SJCRH30 (cell line): Measurements from ENCODE around the gene CNTN5. TPM values are rescaled to one million over a fixed set of nuclear protein-coding genes. Genes with fewer than 3 reads are reported as not detected.
"Not testable (repeated sequence)": the region's sequence is repeated elsewhere in the genome, so short reads cannot be mapped to it uniquely, and the experiment has no call there.

Source experiments
- DNase-seq, 2 experiments: peaks; one replicate each; pipeline ENCODE4 v3.0.0-alpha.2; 2015 to 2020
- H3K27ac ChIP-seq: fragments of 250-450 bp; sonication (Bioruptor Pico); 2 replicates; pipeline ENCODE4 v1.5.1; 2020; ENCODE audit warnings: mild to moderate bottlenecking, moderate library complexity
- H3K27me3 ChIP-seq: fragments of 250-450 bp; sonication (Bioruptor Pico); 2 replicates; pipeline ENCODE4 v1.5.1; 2020; ENCODE audit warnings: mild to moderate bottlenecking, moderate library complexity
- H3K36me3 ChIP-seq: fragments of 250-450 bp; sonication (Bioruptor Pico); 2 replicates; pipeline ENCODE4 v1.5.1; 2020; ENCODE audit warnings: mild to moderate bottlenecking, moderate library complexity
- H3K4me1 ChIP-seq: fragments of 250-450 bp; sonication (Bioruptor Pico); 2 replicates; pipeline ENCODE4 v1.5.1; 2020; ENCODE audit warnings: mild to moderate bottlenecking, moderate library complexity
- H3K4me3 ChIP-seq: fragments of 250-450 bp; sonication (Bioruptor Pico); 2 replicates; pipeline ENCODE4 v1.5.1; 2020; ENCODE audit warnings: mild to moderate bottlenecking, moderate library complexity
- H3K9me3 ChIP-seq: fragments of 250-450 bp; sonication (Bioruptor Pico); replicated peaks from 2 replicates; pipeline ENCODE4 v1.5.1; 2020; ENCODE audit warnings: mild to moderate bottlenecking, moderate library complexity
- total RNA-seq: library from RNA; depleted of rRNA; stranded (reverse); fragments of >200 nt; shearing (Covaris generic); gene quantifications from 2 replicates; pipeline ENCODE4 v1.2.3, GENCODE V29; 2014

The CNTN5 gene
- total RNA-seq, 1 experiment from 2014 or later: 0.34 TPM

DNA sequence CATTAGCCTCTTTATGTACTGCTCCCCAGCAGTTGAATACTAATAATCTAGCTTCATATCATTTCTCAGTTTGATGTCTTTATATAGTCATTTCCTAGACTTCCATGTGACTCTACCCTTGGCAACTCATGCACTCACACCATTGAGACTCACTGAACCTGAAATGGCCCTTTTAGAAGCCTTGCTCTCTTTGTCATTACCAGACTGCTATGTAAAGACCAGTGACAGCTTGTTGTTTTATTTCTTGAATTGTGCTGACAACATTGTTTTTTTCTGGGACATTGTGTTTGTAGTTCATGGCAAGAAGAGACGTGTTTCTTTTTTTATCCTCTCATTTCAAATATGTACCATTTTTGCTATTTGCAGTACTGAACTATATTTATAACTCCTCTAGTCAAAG, 256.5 kb downstream of the CNTN5 start:
- DNase-seq: no peak
- H3K9me3 ChIP-seq: no peaks in the 10 kb centered on the region
- H3K27ac ChIP-seq: no peak overlapping the region
- no peaks in the 10 kb centered on the region for H3K4me1 ChIP-seq
- H3K27me3 ChIP-seq: no peaks in the 10 kb centered on the region
- H3K4me3 ChIP-seq: no peak overlapping the region
- H3K36me3 ChIP-seq: no peaks in the 10 kb centered on the region

DNA sequence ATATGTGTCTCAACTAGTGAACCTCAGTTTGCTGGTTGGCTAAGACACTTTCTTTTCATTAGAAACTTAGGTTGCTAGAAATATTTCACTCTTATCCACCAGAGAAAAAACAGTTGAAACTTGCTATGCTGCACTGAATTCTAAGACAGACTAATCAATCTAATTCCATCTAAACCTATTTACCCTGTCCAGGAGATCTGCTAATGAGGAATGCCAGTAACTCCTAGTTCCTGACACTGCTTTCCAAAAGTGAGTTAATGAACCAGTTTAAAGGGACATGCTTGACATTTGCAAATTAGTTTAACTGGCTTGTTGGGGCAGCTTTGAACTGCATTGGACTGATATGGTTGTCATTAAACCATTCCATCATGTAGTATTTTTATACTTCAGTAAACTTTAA, 258.5 kb downstream of the CNTN5 start:
- no peaks in the 10 kb centered on the region for H3K9me3 ChIP-seq
- no peaks in the 10 kb centered on the region for H3K36me3 ChIP-seq
- H3K4me3 ChIP-seq: no peak overlapping the region
- no peaks in the 10 kb centered on the region for H3K4me1 ChIP-seq
- no peak overlapping the region for H3K27ac ChIP-seq
- DNase-seq: no peak
- no peaks in the 10 kb centered on the region for H3K27me3 ChIP-seq

GRCh38 chr11:99281331-99281730, 260.6 kb downstream of the CNTN5 start:
- no peak overlapping the region for H3K27ac ChIP-seq
- H3K4me1 ChIP-seq: no peaks in the 10 kb centered on the region
- no peak for DNase-seq
- no peaks in the 10 kb centered on the region for H3K27me3 ChIP-seq
- no peak overlapping the region for H3K4me3 ChIP-seq
- H3K9me3 ChIP-seq: no peaks in the 10 kb centered on the region
- H3K36me3 ChIP-seq: no peaks in the 10 kb centered on the region

- H3K9me3 ChIP-seq, H3K27me3 ChIP-seq, H3K4me1 ChIP-seq, H3K27ac ChIP-seq, H3K36me3 ChIP-seq, H3K4me3 ChIP-seq: not testable (repeated sequence)
- DNase-seq: peak; percentile 14 to 36
These were observed 277.2 kb downstream of the CNTN5 start for GRCh38 chr11:99297925-99298324.

DNA sequence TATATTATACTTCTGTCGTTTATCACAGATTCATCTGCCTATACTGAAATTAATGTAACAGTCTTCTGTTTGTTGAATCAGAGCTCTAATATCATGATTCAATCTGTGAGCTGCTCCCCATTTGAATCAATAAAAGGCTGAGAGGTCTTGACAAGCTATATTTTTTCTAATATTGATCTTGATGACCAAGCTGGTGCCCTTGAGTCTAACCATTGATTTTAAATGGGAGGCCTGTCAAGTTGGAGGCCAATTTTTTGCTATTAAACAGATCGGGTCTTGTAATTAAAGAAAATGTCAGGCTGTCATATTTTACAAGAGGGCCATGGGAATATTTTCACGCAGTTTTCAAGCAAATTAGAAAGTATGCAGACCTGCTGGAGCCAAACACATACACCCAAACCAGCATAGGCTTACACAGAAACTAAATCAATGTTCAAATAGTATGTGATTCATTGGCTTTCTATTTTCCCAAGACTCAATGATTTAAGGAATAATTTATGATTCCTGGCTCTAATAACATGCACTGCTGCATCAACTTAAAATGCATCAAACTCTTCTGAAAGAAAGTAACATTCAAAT, 286.9 kb downstream of the CNTN5 start:
- no peak for DNase-seq
- H3K27me3 ChIP-seq: no peaks in the 10 kb centered on the region
- no peak overlapping the region for H3K4me3 ChIP-seq
- H3K4me1 ChIP-seq: no peaks in the 10 kb centered on the region
- H3K9me3 ChIP-seq: no peaks in the 10 kb centered on the region
- no peak overlapping the region for H3K27ac ChIP-seq
- no peaks in the 10 kb centered on the region for H3K36me3 ChIP-seq

DNA sequence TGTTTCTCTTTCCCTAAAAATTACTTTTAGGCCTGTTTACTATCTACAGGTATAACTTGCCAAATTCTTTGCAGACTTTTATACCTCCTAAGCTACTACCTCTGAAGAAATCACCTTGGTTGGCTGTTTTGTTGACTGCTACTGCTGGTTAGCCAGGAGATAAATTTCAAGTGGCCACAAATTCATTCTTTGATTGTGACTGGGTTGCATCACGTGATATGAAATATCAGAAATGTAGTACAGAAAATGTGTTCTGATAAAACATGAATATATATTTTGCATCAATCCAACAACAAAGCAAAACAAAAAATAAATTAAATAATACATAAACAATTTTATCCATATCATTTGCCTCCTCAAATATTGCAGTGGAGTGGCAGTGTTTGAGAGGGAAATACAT, 291.1 kb downstream of the CNTN5 start:
- Histone ChIP-seq H3K4me1 (peaks cover 3% of the 10 kb centered on the region), H3K36me3 (no peaks in the 10 kb centered on the region), H3K9me3 (no peaks in the 10 kb centered on the region), H3K4me3 (no peak overlapping the region), H3K27me3 (no peaks in the 10 kb centered on the region), H3K27ac (no peak overlapping the region)
- DNase-seq: no peak

- Histone ChIP-seq H3K4me3 (peak overlapping the region; percentile 42), H3K27ac (peak overlapping the region; percentile 93), H3K36me3 (no peaks in the 10 kb centered on the region), H3K9me3 (no peaks in the 10 kb centered on the region), H3K27me3 (no peaks in the 10 kb centered on the region), H3K4me1 (peaks cover 11% of the 10 kb centered on the region)
- peak; percentile 54 to 77 for DNase-seq
These were observed 296.2 kb downstream of the CNTN5 start for GRCh38 chr11:99316776-99317520.

- DNase-seq: no peak
- no peaks in the 10 kb centered on the region for H3K36me3 ChIP-seq
- no peaks in the 10 kb centered on the region for H3K27me3 ChIP-seq
- H3K27ac ChIP-seq: no peak overlapping the region
- H3K9me3 ChIP-seq: no peaks in the 10 kb centered on the region
- peaks cover 11% of the 10 kb centered on the region for H3K4me1 ChIP-seq
- H3K4me3 ChIP-seq: no peak overlapping the region
These were observed 300.1 kb downstream of the CNTN5 start for GRCh38 chr11:99320769-99321290.

GRCh38 chr11:99325847-99326246, 305.1 kb downstream of the CNTN5 start:
- no peak for DNase-seq
- Histone ChIP-seq H3K4me3 (no peak overlapping the region), H3K27me3 (no peaks in the 10 kb centered on the region), H3K27ac (no peak overlapping the region), H3K4me1 (no peaks in the 10 kb centered on the region), H3K36me3 (no peaks in the 10 kb centered on the region), H3K9me3 (no peaks in the 10 kb centered on the region)

DNA sequence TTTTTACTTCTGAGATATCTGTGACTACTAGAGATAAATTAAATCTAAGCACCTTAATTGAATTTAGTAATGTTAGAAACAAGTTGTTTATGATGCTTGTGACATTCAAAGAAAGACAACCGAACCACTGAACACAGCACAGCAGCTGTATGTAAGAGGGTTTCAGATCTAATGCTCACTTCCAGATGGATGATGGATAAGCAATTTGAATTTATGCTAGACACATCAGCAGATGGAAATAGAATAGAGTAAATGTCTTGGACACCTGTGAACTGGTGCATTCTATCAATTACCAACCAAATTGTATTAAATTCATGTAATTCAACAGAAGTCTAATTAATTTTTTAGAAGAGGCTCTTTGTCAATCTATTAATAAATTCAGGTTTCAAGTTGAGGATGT, 306.3 kb downstream of the CNTN5 start:
- no peaks in the 10 kb centered on the region for H3K9me3 ChIP-seq
- no peak overlapping the region for H3K4me3 ChIP-seq
- no peaks in the 10 kb centered on the region for H3K4me1 ChIP-seq
- no peaks in the 10 kb centered on the region for H3K27me3 ChIP-seq
- no peak overlapping the region for H3K27ac ChIP-seq
- H3K36me3 ChIP-seq: no peaks in the 10 kb centered on the region
- no peak for DNase-seq

GRCh38 chr11:99327527-99327926, 306.8 kb downstream of the CNTN5 start:
- no peak overlapping the region for H3K27ac ChIP-seq
- DNase-seq: no peak
- H3K9me3 ChIP-seq: no peaks in the 10 kb centered on the region
- no peaks in the 10 kb centered on the region for H3K36me3 ChIP-seq
- H3K27me3 ChIP-seq: no peaks in the 10 kb centered on the region
- no peak overlapping the region for H3K4me3 ChIP-seq
- H3K4me1 ChIP-seq: no peaks in the 10 kb centered on the region

- no peaks in the 10 kb centered on the region for H3K36me3 ChIP-seq
- H3K4me3 ChIP-seq: no peak overlapping the region
- no peaks in the 10 kb centered on the region for H3K9me3 ChIP-seq
- no peak for DNase-seq
- no peaks in the 10 kb centered on the region for H3K27me3 ChIP-seq
- H3K4me1 ChIP-seq: no peaks in the 10 kb centered on the region
- H3K27ac ChIP-seq: no peak overlapping the region
These were observed 312.9 kb downstream of the CNTN5 start for GRCh38 chr11:99333621-99334020.

DNA sequence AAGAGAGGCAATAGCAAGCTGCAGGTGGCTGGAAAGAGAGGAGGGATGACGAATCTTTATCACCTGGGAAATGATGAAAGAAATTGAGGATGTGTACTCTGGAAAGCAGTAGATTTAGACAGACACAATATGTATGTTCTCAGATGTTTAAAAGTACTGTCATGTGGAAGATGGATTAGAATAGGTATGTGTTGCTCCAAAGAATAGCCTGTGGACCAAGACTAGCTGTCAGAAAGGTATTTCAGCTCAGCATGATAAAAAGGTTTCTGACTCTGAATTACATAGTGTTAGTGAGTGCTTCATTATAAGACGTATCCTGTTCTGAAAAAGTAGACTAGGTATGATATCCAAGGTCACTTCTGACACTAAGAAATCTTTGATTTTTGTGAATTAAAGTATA, 322.4 kb downstream of the CNTN5 start:
- Histone ChIP-seq H3K27me3 (no peaks in the 10 kb centered on the region), H3K4me3 (no peak overlapping the region), H3K27ac (no peak overlapping the region), H3K9me3 (no peaks in the 10 kb centered on the region), H3K36me3 (no peaks in the 10 kb centered on the region), H3K4me1 (no peaks in the 10 kb centered on the region)
- DNase-seq: no peak

DNA sequence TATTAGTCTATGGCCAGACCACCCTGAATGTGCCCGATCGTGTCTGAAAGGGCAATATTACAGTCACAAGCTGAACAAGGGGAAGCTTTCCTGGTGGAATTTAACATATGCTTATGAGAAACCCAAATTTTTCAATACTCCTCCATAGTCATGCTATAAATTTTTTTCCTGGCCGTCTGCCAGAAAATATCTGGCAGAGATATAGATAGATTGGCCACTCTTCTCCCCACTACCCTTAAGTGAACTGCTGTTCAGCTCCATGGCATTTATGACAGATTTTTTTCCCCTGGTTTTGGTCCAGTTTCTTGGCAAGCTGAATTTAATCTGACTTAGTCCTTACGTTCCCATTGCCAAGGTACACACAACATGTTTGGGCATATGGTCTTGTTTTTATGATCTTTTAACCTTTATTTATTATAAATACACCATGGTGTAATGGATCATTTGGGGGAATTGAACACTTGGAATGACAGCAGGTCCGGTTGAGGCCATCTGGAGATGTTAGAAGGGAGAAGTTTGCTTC, 328.5 kb downstream of the CNTN5 start:
- no peak overlapping the region for H3K4me3 ChIP-seq
- H3K4me1 ChIP-seq: no peaks in the 10 kb centered on the region
- no peaks in the 10 kb centered on the region for H3K36me3 ChIP-seq

GRCh38 chr11:99351624-99352023, 330.9 kb downstream of the CNTN5 start:
- no peaks in the 10 kb centered on the region for H3K36me3 ChIP-seq
- DNase-seq: no peak
- H3K27ac ChIP-seq: no peak overlapping the region
- no peaks in the 10 kb centered on the region for H3K4me1 ChIP-seq
- H3K4me3 ChIP-seq: no peak overlapping the region
- H3K9me3 ChIP-seq: no peaks in the 10 kb centered on the region
- H3K27me3 ChIP-seq: no peaks in the 10 kb centered on the region

More for the DNA sequence above, 328.5 kb downstream of the CNTN5 start:
- H3K9me3 ChIP-seq: no peaks in the 10 kb centered on the region
- peak; percentile 29 to 45 for DNase-seq
- peak overlapping the region; percentile 35; the same call in 1 of the 2 replicates for H3K27ac ChIP-seq
- no peaks in the 10 kb centered on the region for H3K27me3 ChIP-seq
